KBM-7 (cell line): ENCODE data around the gene MAP6.
A peak's percentile ranks its signal among the peaks of the same experiment; 100 is the strongest.
"Not testable (repeated sequence)": the region's sequence is repeated elsewhere in the genome, so short reads cannot be mapped to it uniquely, and the experiment has no call there.

Source experiments
- DNase-seq: peaks from one replicate; pipeline ENCODE4 v3.0.0-alpha.2; 2015
- in situ Hi-C: fragments of 300-500 bp; cut with MboI; formaldehyde crosslinking; loops from 2 replicates; pipeline ENCODE4 v1.14.3; 2020; ENCODE audit warnings: low sequenced_read_pairs, low pct_unique_long_range_greater_than_20kb, mixed read lengths

Gene MAP6

GRCh38 chr11:75598900-75599299 lies 69.9 kb downstream of the MAP6 start:
- in situ Hi-C loops = no loop called here
- DNase-seq = no peak

GRCh38 chr11:75598264-75598663 lies 70.6 kb downstream of the MAP6 start:
- no peak for DNase-seq
- in situ Hi-C loops = no loop called here

GRCh38 chr11:75597636-75598035 lies 71.2 kb downstream of the MAP6 start:
- DNase-seq = peak; percentile 56
- in situ Hi-C loops = no loop called here

- DNase-seq = no peak
- in situ Hi-C loops = no loop called here
These were observed 71.9 kb downstream of the MAP6 start for GRCh38 chr11:75596914-75597313.

- in situ Hi-C loops = no loop called here
- DNase-seq = peak; percentile 30
These were observed 73.4 kb downstream of the MAP6 start for GRCh38 chr11:75595429-75595828.

- DNase-seq = no peak
- in situ Hi-C loops = no loop called here
These were observed 74.6 kb downstream of the MAP6 start for GRCh38 chr11:75594211-75594610.

- in situ Hi-C loops = no loop called here
These were observed 75.4 kb downstream of the MAP6 start for GRCh38 chr11:75593286-75593915.

GRCh38 chr11:75592715-75593114 lies 76.1 kb downstream of the MAP6 start:
- no peak for DNase-seq
- in situ Hi-C loops = no loop called here

More at GRCh38 chr11:75593286-75593915, 75.4 kb downstream of the MAP6 start:
- DNase-seq = no peak

- in situ Hi-C loops = no loop called here
- no peak for DNase-seq
These were observed 76.9 kb downstream of the MAP6 start for GRCh38 chr11:75591966-75592365.

- in situ Hi-C loops = no loop called here
- no peak for DNase-seq
These were observed 77.5 kb downstream of the MAP6 start for GRCh38 chr11:75591371-75591770.

- DNase-seq = no peak
- in situ Hi-C loops = no loop called here
These were observed 78.9 kb downstream of the MAP6 start for GRCh38 chr11:75589933-75590332.

GRCh38 chr11:75589051-75589450 lies 79.8 kb downstream of the MAP6 start:
- no peak for DNase-seq
- in situ Hi-C loops = no loop called here

GRCh38 chr11:75588051-75588481 lies 80.8 kb downstream of the MAP6 start:
- no peak for DNase-seq
- in situ Hi-C loops = no loop called here

GRCh38 chr11:75586395-75586794 lies 82.4 kb downstream of the MAP6 start:
- no peak for DNase-seq
- in situ Hi-C loops = no loop called here

- no peak for DNase-seq
- in situ Hi-C loops = no loop called here
These were observed 83.6 kb downstream of the MAP6 start for GRCh38 chr11:75585293-75585670.

- in situ Hi-C loops, DNase-seq: not testable (repeated sequence)
These were observed 84.1 kb downstream of the MAP6 start for GRCh38 chr11:75584659-75585292.

- peak; percentile 73 for DNase-seq
- in situ Hi-C loops = no loop called here
These were observed 84.8 kb downstream of the MAP6 start for GRCh38 chr11:75583718-75584658.

- in situ Hi-C loops = no loop called here
These were observed 85.7 kb downstream of the MAP6 start for GRCh38 chr11:75582895-75583717.

GRCh38 chr11:75582506-75582894 lies 86.3 kb downstream of the MAP6 start:
- in situ Hi-C loops = no loop called here
- no peak for DNase-seq

More at GRCh38 chr11:75582895-75583717, 85.7 kb downstream of the MAP6 start:
- peak; percentile 76 for DNase-seq
